SK-N-MC (cell line): Measurements from ENCODE around the gene ME3.

ENCODE experiments used
- DNase-seq: peaks from one replicate; pipeline ENCODE4 v3.0.0-alpha.2; 2011; ENCODE audit warnings: low read depth, low spot score
- H3K27ac ChIP-seq: fragments of 200-600 bp; sonication (generic); 2 replicates; pipeline ENCODE4 v1.5.1; 2016; ENCODE audit warnings: mixed run types
- H3K36me3 ChIP-seq: fragments of 200-600 bp; sonication (generic); 2 replicates; pipeline ENCODE4 v1.6.1; 2017; ENCODE audit warnings: antibody characterized with exemption, low read length, mixed read lengths; ENCODE audit not compliant: insufficient read depth
- H3K4me3 ChIP-seq: fragments of 200-600 bp; sonication (generic); 2 replicates; pipeline ENCODE4 v1.5.1; 2016
- H3K9ac ChIP-seq: fragments of 200-600 bp; sonication (generic); 2 replicates; pipeline ENCODE4 v1.8.0; 2017; ENCODE audit warnings: mixed run types, mixed read lengths; ENCODE audit not compliant: insufficient read length
- H3K9me3 ChIP-seq: fragments of 200-600 bp; sonication (generic); 2 replicates; pipeline ENCODE4 v1.6.1; 2017; ENCODE audit warnings: low read depth, mild to moderate bottlenecking, antibody characterized with exemption, low read length, moderate library complexity, mixed read lengths
- EZH2 ChIP-seq: fragments of 200-600 bp; sonication (generic); IDR thresholded peaks from one replicate; pipeline ENCODE4 v1.6.1; 2017; ENCODE audit warnings: antibody characterized with exemption
- FOXP2 ChIP-seq: optimal IDR thresholded peaks from 2 replicates; pipeline ENCODE3; 2011; ENCODE audit warnings: mild to moderate bottlenecking, moderate library complexity; ENCODE audit not compliant: insufficient read depth; ENCODE audit errors: extremely low read length, control extremely low read depth
- POLR2AphosphoS5 ChIP-seq: IDR thresholded peaks from 2 replicates; pipeline ENCODE4 v1.6.1; 2012; ENCODE audit warnings: mild to moderate bottlenecking, low read depth, low read length, borderline replicate concordance

The ME3 gene

GRCh38 chr11:86615487-86615886 lies 56.9 kb downstream of the ME3 start:
- H3K9ac ChIP-seq: no peak overlapping the region
- no peak for TF ChIP-seq FOXP2
- TF ChIP-seq EZH2: no peak
- no peak for TF ChIP-seq POLR2AphosphoS5
- H3K4me3 ChIP-seq: no peak overlapping the region
- H3K9me3 ChIP-seq: no peaks in the 10 kb centered on the region
- no peaks in the 10 kb centered on the region for H3K36me3 ChIP-seq
- H3K27ac ChIP-seq: no peak overlapping the region
- DNase-seq: no peak

- TF ChIP-seq EZH2 (no peak), FOXP2 (no peak), POLR2AphosphoS5 (no peak)
- no peak for DNase-seq
Observed at GRCh38 chr11:86610559-86611341, 61.7 kb downstream of the ME3 start.

DNA sequence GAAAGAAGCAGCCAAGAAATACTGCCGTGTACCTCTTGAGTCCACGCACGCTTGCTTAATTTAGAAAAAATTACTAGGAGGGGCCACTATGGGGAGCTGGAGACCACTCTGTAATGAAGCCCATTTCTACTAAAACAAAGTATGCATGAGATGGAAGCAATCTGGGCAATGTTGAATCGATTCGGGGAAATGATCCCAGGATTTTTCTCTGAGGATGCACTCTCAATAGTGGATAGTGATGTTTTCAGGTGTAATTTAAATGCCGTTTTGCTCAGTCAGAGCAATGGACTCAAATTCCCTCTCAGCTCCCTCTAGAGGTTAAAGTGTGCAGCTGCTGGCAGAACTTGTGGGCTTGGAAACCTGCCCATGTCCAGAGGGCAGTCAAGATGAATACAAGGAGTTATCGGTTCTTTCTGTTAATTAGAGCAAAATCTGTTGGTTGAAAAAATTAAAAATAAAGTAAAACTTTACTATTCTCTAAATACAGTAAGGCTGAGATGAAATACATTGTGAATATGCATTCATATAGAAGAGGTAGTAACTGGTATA lies 64.1 kb downstream of the ME3 start:
- no peaks in the 10 kb centered on the region for H3K9me3 ChIP-seq
- H3K4me3 ChIP-seq: peak overlapping the region; percentile 70
- DNase-seq: peak; percentile 12

More at GRCh38 chr11:86610559-86611341, 61.7 kb downstream of the ME3 start:
- no peaks in the 10 kb centered on the region for H3K36me3 ChIP-seq
- H3K27ac ChIP-seq: no peak overlapping the region
- no peak overlapping the region for H3K9ac ChIP-seq
- H3K9me3 ChIP-seq: no peaks in the 10 kb centered on the region
- H3K4me3 ChIP-seq: no peak overlapping the region

DNA sequence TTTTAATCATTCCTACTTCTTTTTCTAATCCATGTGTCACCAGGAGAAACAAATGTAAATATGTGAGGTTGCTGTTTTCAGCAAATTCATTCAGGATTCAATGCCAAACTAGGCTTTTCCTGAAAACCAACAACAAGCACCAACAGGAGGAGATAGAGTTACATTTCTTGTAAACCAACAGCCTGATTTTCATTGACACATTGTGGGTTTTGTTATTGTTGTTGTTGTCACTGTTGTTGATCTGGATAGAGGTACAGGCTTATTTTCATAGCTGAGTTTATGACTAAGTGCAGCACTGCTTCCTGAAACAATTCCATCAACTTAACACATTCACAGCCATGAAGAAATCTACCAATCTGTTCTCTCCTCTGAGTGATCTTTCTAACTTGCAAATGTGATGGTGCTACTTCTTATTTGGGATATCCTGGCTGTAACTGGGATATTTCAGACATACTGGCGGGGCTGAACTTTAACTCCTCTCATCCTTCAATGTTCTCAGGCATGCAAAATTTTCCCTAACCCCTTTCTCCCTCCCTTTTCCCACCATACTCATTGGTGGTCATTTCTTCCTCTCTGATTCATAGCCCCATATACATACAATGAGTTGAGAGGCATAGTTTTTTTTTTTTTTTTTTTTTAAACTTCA lies 65.5 kb downstream of the ME3 start:
- Histone ChIP-seq H3K36me3 (no peaks in the 10 kb centered on the region), H3K4me3 (no peak overlapping the region), H3K27ac (no peak overlapping the region), H3K9me3 (no peaks in the 10 kb centered on the region), H3K9ac (no peak overlapping the region)
- TF ChIP-seq FOXP2: no peak
- no peak for TF ChIP-seq POLR2AphosphoS5
- no peak for TF ChIP-seq EZH2
- DNase-seq: no peak

More for the DNA sequence above, 64.1 kb downstream of the ME3 start:
- TF ChIP-seq EZH2 (no peak), POLR2AphosphoS5 (no peak)
- Histone ChIP-seq H3K36me3 (no peaks in the 10 kb centered on the region), H3K27ac (no peak overlapping the region), H3K9ac (peak overlapping the region; percentile 41)

- Histone ChIP-seq H3K9me3 (no peaks in the 10 kb centered on the region), H3K27ac (no peak overlapping the region), H3K9ac (no peak overlapping the region), H3K36me3 (no peaks in the 10 kb centered on the region), H3K4me3 (no peak overlapping the region)
- no peak for TF ChIP-seq FOXP2
- no peak for TF ChIP-seq POLR2AphosphoS5
- no peak for TF ChIP-seq EZH2
- DNase-seq: no peak
Observed at GRCh38 chr11:86606270-86606835, 66.1 kb downstream of the ME3 start.

DNA sequence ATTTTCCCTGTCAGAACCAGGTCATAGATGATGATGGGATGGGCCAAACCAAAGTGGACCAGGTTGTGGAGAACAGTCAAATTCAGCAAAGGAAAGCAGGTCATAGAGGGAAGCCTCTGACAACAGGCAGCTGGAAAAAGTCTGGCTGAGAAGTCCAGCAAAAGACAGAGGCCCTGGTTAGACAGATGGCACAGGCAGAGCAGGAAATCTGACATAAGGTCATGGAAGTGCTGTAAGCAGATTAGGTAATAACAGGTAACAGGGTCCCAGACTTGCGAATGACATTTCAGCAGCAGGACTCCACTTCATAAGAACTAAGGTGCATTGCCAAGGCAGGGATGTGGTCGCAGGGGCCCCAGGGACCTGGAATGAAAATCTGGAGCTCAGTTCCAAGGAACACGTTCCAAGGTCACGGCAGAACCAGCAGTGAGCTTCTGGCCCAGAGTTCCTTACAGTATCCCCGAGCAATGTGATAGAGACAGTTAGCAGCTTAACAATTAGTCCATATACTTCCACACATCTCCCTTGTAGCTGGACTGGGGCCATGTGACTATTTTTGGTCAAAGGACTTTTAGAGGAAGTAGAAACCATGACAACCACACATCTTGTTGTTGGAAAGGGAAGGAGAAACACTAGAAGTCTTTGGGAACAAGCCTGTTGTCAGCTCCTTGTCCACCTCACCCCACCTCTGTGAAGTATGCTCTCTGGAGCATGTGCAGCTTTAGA lies 75.4 kb downstream of the ME3 start:
- TF ChIP-seq FOXP2 (no peak), POLR2AphosphoS5 (no peak), EZH2 (no peak)
- no peak overlapping the region for H3K4me3 ChIP-seq
- DNase-seq: no peak
- H3K36me3 ChIP-seq: no peaks in the 10 kb centered on the region
- H3K9ac ChIP-seq: no peak overlapping the region
- no peak overlapping the region for H3K27ac ChIP-seq
- H3K9me3 ChIP-seq: no peaks in the 10 kb centered on the region

- no peak for TF ChIP-seq EZH2
- Histone ChIP-seq H3K4me3 (no peak overlapping the region), H3K36me3 (no peaks in the 10 kb centered on the region), H3K9me3 (no peaks in the 10 kb centered on the region), H3K27ac (no peak overlapping the region), H3K9ac (no peak overlapping the region)
- DNase-seq: no peak
Observed at GRCh38 chr11:86595955-86596354, 76.5 kb downstream of the ME3 start.

- H3K4me3 ChIP-seq: no peak overlapping the region
- no peak for DNase-seq
- H3K27ac ChIP-seq: no peak overlapping the region
- TF ChIP-seq EZH2 (no peak), FOXP2 (no peak), POLR2AphosphoS5 (no peak)
- H3K9ac ChIP-seq: no peak overlapping the region
- no peaks in the 10 kb centered on the region for H3K36me3 ChIP-seq
- no peaks in the 10 kb centered on the region for H3K9me3 ChIP-seq
Observed at GRCh38 chr11:86595451-86595850, 77.0 kb downstream of the ME3 start.
